ENCODE measurements around the gene KLK2. TPM values are rescaled to one million over a fixed set of nuclear protein-coding genes. Genes with fewer than 3 reads are reported as not detected.

Gene KLK2
- polyA plus RNA-seq, 1 donor from 2014 or later = not detected

DNA sequence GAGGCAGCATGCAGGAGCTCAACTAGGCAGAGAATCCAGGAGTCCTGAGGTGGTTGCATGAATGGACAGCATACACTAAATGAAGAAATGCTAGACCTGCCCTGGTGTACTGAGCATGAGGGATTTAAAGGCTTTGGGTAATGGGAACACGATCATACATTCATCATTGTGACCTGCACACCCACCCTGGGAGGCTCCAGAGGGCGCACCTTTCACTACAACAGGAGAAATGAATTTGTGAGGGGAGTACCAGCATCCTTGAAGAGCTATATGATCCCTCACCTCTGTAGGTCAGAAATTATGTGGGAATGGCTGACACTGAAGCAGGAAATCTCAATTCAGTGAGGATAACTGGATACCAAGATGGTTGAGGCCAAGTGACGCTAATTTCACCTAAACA lies 8.9 kb downstream of the KLK2 start:
- Histone ChIP-seq H3K9me3 (ENCODE audit: low read length) (no peaks in the 10 kb centered on the region), H3K4me3 (ENCODE audit: low read length) (no peak overlapping the region), H3K4me2 (ENCODE audit: low read length) (no peak overlapping the region), H3F3A (ENCODE audit: insufficient read depth, low read length, poor library complexity, severe bottlenecking) (no peaks in the 10 kb centered on the region), H3K9me2 (ENCODE audit: insufficient read depth, low read length) (no peaks in the 10 kb centered on the region), H3K27ac (ENCODE audit: low read length) (no peak overlapping the region), H3K27me3 (ENCODE audit: insufficient read depth, low read depth, low read length) (no peaks in the 10 kb centered on the region), H2AFZ (ENCODE audit: low read depth, low read length) (no peak overlapping the region), H3K79me2 (replicated peaks; ENCODE audit: insufficient read depth, low read length) (no peaks in the 10 kb centered on the region), H3K9ac (ENCODE audit: low read length) (no peak overlapping the region), H4K20me1 (ENCODE audit: insufficient read depth) (no peaks in the 10 kb centered on the region), H3K36me3 (ENCODE audit: insufficient read depth, low read length) (no peaks in the 10 kb centered on the region)
- no peak for TF ChIP-seq SMC3 (conservative IDR thresholded peaks at IDR 0.05; ENCODE audit: poor library complexity)
- TF ChIP-seq TAF1 (IDR thresholded peaks at IDR 0.05; ENCODE audit: low read depth) = no peak
- TF ChIP-seq, protein P1, sequence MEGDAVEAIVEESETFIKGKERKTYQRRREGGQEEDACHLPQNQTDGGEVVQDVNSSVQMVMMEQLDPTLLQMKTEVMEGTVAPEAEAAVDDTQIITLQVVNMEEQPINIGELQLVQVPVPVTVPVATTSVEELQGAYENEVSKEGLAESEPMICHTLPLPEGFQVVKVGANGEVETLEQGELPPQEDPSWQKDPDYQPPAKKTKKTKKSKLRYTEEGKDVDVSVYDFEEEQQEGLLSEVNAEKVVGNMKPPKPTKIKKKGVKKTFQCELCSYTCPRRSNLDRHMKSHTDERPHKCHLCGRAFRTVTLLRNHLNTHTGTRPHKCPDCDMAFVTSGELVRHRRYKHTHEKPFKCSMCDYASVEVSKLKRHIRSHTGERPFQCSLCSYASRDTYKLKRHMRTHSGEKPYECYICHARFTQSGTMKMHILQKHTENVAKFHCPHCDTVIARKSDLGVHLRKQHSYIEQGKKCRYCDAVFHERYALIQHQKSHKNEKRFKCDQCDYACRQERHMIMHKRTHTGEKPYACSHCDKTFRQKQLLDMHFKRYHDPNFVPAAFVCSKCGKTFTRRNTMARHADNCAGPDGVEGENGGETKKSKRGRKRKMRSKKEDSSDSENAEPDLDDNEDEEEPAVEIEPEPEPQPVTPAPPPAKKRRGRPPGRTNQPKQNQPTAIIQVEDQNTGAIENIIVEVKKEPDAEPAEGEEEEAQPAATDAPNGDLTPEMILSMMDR (IDR thresholded peaks at IDR 0.05; ENCODE audit: poor library complexity, severe bottlenecking) = no peak
- TF ChIP-seq RAD21 (conservative IDR thresholded peaks at IDR 0.05) = no peak
- TF ChIP-seq POLR2AphosphoS5 (IDR thresholded peaks at IDR 0.05) = no peak
- TF ChIP-seq, protein P2, sequence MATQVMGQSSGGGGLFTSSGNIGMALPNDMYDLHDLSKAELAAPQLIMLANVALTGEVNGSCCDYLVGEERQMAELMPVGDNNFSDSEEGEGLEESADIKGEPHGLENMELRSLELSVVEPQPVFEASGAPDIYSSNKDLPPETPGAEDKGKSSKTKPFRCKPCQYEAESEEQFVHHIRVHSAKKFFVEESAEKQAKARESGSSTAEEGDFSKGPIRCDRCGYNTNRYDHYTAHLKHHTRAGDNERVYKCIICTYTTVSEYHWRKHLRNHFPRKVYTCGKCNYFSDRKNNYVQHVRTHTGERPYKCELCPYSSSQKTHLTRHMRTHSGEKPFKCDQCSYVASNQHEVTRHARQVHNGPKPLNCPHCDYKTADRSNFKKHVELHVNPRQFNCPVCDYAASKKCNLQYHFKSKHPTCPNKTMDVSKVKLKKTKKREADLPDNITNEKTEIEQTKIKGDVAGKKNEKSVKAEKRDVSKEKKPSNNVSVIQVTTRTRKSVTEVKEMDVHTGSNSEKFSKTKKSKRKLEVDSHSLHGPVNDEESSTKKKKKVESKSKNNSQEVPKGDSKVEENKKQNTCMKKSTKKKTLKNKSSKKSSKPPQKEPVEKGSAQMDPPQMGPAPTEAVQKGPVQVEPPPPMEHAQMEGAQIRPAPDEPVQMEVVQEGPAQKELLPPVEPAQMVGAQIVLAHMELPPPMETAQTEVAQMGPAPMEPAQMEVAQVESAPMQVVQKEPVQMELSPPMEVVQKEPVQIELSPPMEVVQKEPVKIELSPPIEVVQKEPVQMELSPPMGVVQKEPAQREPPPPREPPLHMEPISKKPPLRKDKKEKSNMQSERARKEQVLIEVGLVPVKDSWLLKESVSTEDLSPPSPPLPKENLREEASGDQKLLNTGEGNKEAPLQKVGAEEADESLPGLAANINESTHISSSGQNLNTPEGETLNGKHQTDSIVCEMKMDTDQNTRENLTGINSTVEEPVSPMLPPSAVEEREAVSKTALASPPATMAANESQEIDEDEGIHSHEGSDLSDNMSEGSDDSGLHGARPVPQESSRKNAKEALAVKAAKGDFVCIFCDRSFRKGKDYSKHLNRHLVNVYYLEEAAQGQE (IDR thresholded peaks at IDR 0.05; ENCODE audit: borderline replicate concordance) = no peak
- no peak for TF ChIP-seq MXI1 (conservative IDR thresholded peaks at IDR 0.05; ENCODE audit: poor library complexity, severe bottlenecking)
- no peak for TF ChIP-seq EZH2 (IDR thresholded peaks at IDR 0.05; ENCODE audit: borderline replicate concordance, insufficient read depth, low read length, poor library complexity, severe bottlenecking)
- no peak for TF ChIP-seq EP300 (conservative IDR thresholded peaks at IDR 0.05; ENCODE audit: poor library complexity, severe bottlenecking)

DNA sequence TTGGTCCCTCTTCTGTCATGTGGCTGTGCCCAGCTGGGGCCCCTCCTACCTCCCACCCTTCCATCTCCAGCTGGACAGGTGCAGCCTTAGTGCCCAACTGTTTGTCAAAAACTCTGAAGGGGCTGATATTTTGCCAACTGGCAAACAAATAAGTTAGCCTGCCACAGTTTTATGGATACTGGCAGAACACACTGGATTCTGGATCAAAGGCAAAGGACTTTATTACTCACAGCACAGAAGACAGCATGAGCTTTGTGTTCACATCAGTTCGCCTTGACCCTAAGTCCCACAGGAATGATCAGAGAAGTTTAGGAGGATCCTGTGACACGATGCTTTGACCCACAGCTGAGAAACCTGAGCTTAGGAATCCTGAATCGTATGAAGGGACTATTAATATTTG lies 16.4 kb downstream of the KLK2 start:
- Histone ChIP-seq H3K27ac (ENCODE audit: low read length) (no peak overlapping the region), H3F3A (ENCODE audit: insufficient read depth, low read length, poor library complexity, severe bottlenecking) (no peaks in the 10 kb centered on the region), H4K20me1 (ENCODE audit: insufficient read depth) (no peaks in the 10 kb centered on the region), H3K36me3 (ENCODE audit: insufficient read depth, low read length) (no peaks in the 10 kb centered on the region), H3K9me3 (ENCODE audit: low read length) (no peaks in the 10 kb centered on the region), H2AFZ (ENCODE audit: low read depth, low read length) (no peak overlapping the region), H3K9ac (ENCODE audit: low read length) (no peak overlapping the region), H3K79me2 (replicated peaks; ENCODE audit: insufficient read depth, low read length) (no peaks in the 10 kb centered on the region), H3K9me2 (ENCODE audit: insufficient read depth, low read length) (no peaks in the 10 kb centered on the region), H3K27me3 (ENCODE audit: insufficient read depth, low read depth, low read length) (no peaks in the 10 kb centered on the region), H3K4me2 (ENCODE audit: low read length) (no peak overlapping the region), H3K4me3 (ENCODE audit: low read length) (no peak overlapping the region)
- no peak for TF ChIP-seq EZH2 (IDR thresholded peaks at IDR 0.05; ENCODE audit: borderline replicate concordance, insufficient read depth, low read length, poor library complexity, severe bottlenecking)
- TF ChIP-seq, protein P2 (IDR thresholded peaks at IDR 0.05; ENCODE audit: borderline replicate concordance) = no peak
- TF ChIP-seq, protein P1 (IDR thresholded peaks at IDR 0.05; ENCODE audit: poor library complexity, severe bottlenecking) = no peak
- TF ChIP-seq MXI1 (conservative IDR thresholded peaks at IDR 0.05; ENCODE audit: poor library complexity, severe bottlenecking) = no peak
- no peak for TF ChIP-seq POLR2AphosphoS5 (IDR thresholded peaks at IDR 0.05)
- TF ChIP-seq SMC3 (conservative IDR thresholded peaks at IDR 0.05; ENCODE audit: poor library complexity) = no peak
- no peak for TF ChIP-seq RAD21 (conservative IDR thresholded peaks at IDR 0.05)
- no peak for TF ChIP-seq EP300 (conservative IDR thresholded peaks at IDR 0.05; ENCODE audit: poor library complexity, severe bottlenecking)
- no peak for TF ChIP-seq TAF1 (IDR thresholded peaks at IDR 0.05; ENCODE audit: low read depth)

All from neural cell (in vitro differentiated cells).